ENCODE measurements around the gene ZNF778.

The ZNF778 gene

GRCh38 chr16:89172171-89172527, 45.4 kb upstream of the ZNF778 start:
- no peak overlapping the region for H3K4me3 ChIP-seq (replicated peaks; ENCODE audit: low read depth, low read length)
- TF ChIP-seq CTCF (IDR thresholded peaks at IDR 0.05; ENCODE audit: low read depth, low read length, missing control alignments) = no peak
- DNase-seq (ENCODE audit: extremely low read depth, low read depth) = no peak

- no peak overlapping the region for H3K4me3 ChIP-seq (replicated peaks; ENCODE audit: low read depth, low read length)
- no peak for TF ChIP-seq CTCF (IDR thresholded peaks at IDR 0.05; ENCODE audit: low read depth, low read length, missing control alignments)
- DNase-seq (ENCODE audit: extremely low read depth, low read depth) = no peak
Measured at GRCh38 chr16:89172528-89173173, 44.9 kb upstream of the ZNF778 start.

- no peak for TF ChIP-seq CTCF (IDR thresholded peaks at IDR 0.05; ENCODE audit: low read depth, low read length, missing control alignments)
Measured at GRCh38 chr16:89173174-89173921, 44.2 kb upstream of the ZNF778 start.

GRCh38 chr16:89174055-89174827, 43.3 kb upstream of the ZNF778 start:
- DNase-seq (ENCODE audit: extremely low read depth, low read depth) = no peak
- H3K4me3 ChIP-seq (replicated peaks; ENCODE audit: low read depth, low read length) = no peak overlapping the region
- no peak for TF ChIP-seq CTCF (IDR thresholded peaks at IDR 0.05; ENCODE audit: low read depth, low read length, missing control alignments)

More at GRCh38 chr16:89173174-89173921, 44.2 kb upstream of the ZNF778 start:
- no peak for DNase-seq (ENCODE audit: extremely low read depth, low read depth)
- H3K4me3 ChIP-seq (replicated peaks; ENCODE audit: low read depth, low read length) = no peak overlapping the region

- TF ChIP-seq CTCF (IDR thresholded peaks at IDR 0.05; ENCODE audit: low read depth, low read length, missing control alignments) = no peak
- H3K4me3 ChIP-seq (replicated peaks; ENCODE audit: low read depth, low read length) = no peak overlapping the region
- no peak for DNase-seq (ENCODE audit: extremely low read depth, low read depth)
Measured at GRCh38 chr16:89174877-89175276, 42.6 kb upstream of the ZNF778 start.

GRCh38 chr16:89175280-89176146, 42.0 kb upstream of the ZNF778 start:
- TF ChIP-seq CTCF (IDR thresholded peaks at IDR 0.05; ENCODE audit: low read depth, low read length, missing control alignments) = no peak
- no peak overlapping the region for H3K4me3 ChIP-seq (replicated peaks; ENCODE audit: low read depth, low read length)
- no peak for DNase-seq (ENCODE audit: extremely low read depth, low read depth)
